GM12874 (cell line): ENCODE measurements around the gene DPEP1.

Experiments
- TF ChIP-seq, protein P1 (sequence below): IDR thresholded peaks from 2 replicates; pipeline ENCODE4 v1.5.1; 2011; ENCODE audit warnings: low read depth, mild to moderate bottlenecking, control low read depth, low read length, moderate library complexity; ENCODE audit not compliant: insufficient read depth

The DPEP1 gene

DNA sequence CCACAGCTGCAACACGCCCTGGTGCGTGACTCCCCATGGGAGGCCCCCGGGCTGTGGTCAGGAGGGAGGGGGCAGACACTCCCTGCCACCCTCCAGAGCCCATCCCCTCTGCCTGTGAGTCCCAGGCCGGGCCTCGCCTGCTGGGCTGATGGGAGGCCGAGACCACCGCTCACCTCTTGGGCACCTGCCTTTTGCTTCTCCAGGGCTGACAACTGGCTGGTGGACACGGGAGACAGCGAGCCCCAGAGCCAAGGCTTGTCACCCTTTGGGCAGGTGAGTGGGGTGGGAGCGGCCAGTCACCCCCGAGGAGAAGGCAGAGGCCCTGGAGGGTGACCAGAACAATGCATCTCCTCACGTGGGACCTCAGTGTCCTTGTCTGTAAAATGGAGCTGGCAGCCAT, 23.2 kb downstream of the DPEP1 start:
- TF ChIP-seq, protein P1, sequence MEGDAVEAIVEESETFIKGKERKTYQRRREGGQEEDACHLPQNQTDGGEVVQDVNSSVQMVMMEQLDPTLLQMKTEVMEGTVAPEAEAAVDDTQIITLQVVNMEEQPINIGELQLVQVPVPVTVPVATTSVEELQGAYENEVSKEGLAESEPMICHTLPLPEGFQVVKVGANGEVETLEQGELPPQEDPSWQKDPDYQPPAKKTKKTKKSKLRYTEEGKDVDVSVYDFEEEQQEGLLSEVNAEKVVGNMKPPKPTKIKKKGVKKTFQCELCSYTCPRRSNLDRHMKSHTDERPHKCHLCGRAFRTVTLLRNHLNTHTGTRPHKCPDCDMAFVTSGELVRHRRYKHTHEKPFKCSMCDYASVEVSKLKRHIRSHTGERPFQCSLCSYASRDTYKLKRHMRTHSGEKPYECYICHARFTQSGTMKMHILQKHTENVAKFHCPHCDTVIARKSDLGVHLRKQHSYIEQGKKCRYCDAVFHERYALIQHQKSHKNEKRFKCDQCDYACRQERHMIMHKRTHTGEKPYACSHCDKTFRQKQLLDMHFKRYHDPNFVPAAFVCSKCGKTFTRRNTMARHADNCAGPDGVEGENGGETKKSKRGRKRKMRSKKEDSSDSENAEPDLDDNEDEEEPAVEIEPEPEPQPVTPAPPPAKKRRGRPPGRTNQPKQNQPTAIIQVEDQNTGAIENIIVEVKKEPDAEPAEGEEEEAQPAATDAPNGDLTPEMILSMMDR = no peak

DNA sequence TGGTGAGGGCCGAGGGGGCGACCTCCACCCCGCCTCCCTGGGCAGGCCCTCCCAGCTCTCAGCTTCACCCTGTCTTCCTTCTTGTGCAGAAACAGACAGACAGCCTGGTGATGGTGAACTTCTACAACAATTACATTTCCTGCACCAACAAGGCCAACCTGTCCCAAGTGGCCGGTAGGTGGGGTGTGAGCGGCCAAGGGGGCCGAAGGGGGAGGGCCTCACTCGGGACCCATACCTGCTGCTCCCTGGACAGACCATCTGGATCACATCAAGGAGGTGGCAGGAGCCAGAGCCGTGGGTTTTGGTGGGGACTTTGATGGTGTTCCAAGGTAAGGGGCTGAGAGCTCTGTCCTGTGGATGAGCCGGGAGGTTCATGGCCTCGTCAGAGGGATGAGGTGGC, 23.9 kb downstream of the DPEP1 start:
- TF ChIP-seq, protein P1 = no peak

GRCh38 chr16:89638455-89638854, 25.0 kb downstream of the DPEP1 start:
- TF ChIP-seq, protein P1 = no peak

DNA sequence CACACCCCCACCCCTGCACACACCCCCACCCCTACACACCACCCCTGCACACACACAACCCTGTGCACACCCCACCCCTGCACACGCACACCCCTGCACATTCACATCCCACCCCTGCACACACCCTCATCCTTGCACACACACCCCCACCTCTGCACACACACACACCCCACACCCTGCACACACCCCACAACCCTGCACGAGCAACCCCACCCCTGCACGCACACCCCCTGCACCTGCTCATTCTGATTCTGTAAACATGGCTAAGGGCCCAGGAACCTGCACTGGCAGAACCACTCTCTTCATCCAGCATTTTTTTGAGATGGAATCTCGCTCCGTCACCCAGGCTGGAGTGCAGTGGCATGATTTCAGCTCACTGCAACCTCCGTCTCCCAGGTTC, 25.9 kb downstream of the DPEP1 start:
- TF ChIP-seq, protein P1 = no peak

GRCh38 chr16:89641458-89642119, 28.1 kb downstream of the DPEP1 start:
- TF ChIP-seq, protein P1 = no peak

DNA sequence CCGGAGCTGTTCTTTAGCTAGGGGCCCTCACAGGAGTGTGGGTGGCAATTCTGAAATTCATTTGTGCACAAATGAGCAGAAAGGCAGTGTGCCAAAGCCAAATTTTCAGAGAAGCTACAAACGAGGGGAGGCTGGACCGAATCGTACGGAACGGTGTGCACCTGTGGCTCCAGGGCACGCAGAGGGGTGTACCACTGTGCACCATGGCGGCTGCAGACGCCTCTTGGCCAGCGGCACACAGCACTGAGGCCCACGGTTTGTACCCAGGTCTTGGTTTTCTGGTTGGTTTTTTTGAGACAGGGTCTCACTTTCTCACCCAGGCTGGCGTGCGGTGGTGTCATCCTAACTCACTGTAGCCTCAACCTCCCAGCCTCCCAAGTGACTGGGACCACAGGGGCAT, 29.1 kb downstream of the DPEP1 start:
- TF ChIP-seq, protein P1 = no peak

DNA sequence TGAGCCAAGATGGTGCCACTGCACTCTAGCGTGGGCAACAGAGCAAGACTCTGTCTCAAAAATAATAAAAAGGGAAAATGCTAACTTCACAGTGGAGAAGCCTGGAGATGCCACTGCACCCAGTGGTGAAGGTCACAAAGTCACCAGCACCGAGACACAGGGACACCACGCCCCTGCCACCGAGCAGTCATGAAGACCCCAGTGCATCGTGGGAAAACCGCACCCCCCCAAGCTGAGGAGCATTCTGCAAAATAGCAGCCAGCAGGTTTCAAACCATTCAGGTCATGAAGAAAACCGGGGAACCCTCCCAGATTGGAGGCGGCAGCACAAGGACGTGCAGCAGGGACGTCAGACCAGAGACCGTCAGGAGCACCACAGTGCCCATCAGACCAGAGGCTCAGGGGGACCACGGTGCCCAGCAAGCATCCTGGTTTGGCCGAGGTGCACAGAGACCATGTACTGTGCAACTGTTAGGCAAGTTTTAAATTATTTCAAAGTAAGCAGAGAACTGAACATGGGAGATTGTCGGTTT, 30.4 kb downstream of the DPEP1 start:
- TF ChIP-seq, protein P1 = no peak

GRCh38 chr16:89645122-89645521, 31.7 kb downstream of the DPEP1 start:
- TF ChIP-seq, protein P1 = no peak
